ENCODE results near the gene DDRGK1.
"Not testable (repeated sequence)": the region's sequence is repeated elsewhere in the genome, so short reads cannot be mapped to it uniquely, and the experiment has no call there.

Gene DDRGK1

DNA sequence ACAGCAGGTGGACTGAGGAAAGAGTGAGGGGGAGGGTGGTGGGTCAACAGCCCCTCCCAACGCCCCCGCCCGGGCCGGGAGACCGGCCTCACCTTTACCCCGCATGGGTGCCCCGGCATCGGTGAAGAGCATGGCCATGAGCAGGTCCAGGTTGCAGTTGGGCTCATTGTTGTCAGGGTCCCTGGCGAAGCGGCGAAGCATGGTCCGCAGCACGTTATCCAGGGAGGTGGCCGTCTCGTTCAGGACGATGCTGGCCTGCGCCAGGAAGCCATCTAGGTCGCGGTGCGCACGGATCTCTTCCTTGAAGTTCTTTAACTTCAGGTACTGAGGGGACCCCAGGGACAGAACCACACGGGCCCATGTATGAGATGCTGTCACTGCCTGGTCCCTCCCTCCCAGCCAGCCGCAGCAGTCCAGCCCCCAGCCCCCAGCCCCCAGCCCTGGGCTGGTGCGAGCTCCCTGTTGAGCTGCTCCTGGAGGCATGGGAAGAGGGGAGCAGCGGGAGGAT is 29.6 kb upstream of the DDRGK1 start:
- no peak for DNase-seq

DNA sequence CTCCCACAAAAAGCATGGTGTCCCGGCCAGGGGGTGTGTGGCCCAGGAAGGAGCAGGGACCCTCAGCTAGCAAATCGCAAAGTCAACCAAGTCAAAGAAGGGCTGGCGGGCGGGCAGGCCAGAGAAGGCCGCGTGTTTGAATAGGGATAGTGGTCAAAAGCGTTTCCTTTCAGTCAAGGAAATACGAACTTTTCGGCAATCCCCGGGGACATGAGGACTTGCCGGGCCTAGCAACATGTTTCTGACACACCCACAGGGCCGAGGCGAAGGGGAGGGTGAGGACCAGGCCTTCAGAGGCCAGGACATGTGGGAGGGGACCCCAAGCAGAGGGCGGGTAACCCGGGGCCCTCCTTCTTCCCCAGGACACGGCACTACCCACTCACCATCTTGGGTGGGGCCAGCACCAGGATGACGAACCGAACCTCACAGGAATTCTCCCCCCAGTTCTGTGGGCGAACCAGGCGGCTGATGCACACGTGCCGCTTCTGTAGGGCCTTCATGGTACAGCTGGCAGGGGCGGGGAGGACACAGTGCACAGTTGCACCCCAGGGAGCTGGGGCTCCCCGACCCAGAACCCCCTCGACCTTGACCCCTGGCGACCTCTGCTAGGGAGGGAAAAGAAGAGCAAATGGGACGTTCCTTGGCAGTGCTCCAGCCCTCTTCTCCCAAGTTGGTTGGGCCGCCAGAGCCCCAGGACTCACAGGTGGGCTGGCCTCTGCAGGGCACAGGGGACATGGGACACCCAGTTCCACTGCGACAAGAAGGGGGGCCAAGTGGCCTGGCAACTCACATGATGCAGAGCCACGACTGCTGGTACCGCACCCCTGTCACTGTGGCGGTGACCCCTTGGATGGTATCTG is 28.9 kb upstream of the DDRGK1 start:
- DNase-seq, result no peak

DNA sequence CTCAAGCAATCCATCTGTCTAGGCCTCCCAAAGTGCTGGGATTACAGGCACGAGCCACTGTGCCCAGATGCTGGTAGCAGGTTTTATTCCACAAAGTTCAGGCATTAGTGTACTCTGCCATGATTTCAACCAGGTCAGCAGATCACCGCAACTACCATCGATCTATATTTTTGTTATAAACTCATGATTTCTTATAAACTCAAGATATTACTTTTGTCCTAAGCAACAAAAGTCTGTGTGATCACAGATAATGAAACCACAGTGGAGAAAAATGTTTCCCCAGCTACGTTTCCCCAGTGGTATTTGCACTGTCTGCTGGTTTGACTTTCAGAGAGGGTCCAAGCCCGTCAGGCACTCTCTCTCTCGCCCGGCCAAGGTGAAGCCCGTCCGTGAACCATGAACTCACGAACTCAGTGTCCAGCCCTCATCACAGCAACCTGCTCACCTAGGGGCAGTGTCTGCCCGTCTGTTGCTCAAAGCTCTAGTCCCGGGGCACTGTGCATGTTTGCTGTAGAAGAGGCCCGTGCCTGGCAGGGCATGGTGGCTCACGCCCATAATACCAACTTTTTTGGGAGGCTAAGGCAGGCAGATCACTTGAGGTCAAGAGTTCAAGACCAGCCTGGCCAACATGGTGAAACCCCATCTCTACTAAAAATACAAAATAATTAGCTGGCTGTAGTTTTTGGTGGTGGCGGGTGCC is 27.6 kb upstream of the DDRGK1 start:
- DNase-seq, result no peak

DNA sequence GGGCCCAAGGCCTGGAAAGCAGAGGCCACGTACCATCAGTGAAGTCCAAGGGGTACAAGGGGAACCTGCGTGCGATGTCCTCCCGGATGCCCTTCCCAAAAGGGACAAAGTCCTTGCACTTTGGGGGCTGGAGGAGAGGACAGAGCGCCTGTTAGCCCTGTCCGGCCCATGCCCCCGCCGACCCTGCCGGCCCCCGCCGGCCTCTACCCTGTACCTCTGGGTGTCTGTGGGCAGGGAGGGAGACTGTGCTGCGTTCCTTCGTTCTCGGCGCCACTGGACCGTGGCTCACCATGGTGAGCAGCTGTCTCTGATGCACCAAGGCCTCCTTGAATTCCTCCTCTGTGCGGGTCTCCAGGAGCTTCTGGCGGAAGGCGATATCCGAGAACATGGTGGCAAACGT is 26.6 kb upstream of the DDRGK1 start:
- no peak for DNase-seq

DNA sequence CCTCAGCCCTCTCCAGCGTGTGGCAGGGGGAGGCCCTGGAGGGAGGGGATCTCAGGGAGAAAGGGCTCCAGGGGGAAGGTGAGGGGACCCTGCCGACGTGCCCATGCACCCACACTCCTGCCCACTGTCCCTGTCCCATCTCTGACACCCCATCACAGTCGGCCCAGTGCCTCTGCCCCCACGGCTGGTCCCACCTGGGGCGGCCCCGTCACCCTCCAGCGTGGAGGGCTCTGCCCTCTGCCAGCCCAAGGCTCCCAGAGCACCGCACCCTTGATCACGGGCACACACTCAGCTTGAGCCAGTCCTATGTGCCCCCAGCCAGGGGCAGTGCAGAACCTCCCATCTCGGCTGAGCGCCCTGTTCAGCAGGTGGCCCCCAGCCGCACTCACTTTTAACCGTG is 25.3 kb upstream of the DDRGK1 start:
- no peak for DNase-seq

DNA sequence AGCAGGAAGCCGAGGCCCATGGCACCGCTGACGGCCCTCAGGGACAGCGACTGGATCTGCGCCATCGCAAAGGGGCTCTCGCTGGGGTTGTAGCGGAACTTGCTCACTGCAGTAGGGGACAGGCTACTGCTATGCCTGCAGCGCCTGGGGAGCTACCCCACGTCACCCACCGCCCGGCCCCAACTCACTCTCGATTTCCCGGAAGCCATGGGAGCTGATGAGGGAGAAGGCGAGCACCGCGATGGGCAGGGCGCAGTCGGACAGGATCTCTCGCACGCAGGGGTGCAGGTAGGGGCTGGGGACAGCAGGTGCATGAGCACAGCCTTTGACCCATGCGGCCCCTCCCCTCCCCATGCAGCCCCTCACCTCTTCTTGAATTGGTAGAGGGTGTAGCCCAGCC is 24.7 kb upstream of the DDRGK1 start:
- no peak for DNase-seq

DNA sequence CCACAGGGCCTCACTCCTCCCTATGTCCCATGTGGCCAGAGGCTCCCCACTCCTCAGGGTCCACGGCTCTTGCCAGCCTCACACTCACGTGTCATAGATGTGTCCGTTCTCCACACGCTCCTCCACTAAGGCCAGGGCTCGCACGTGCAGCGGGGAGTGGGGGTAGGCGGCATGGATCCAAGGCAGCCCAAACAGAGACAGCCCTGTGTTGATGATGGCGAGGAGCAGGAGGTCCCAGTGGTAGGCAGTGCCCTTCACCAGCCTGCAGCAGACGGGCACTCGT is 24.2 kb upstream of the DDRGK1 start:
- DNase-seq, result no peak

DNA sequence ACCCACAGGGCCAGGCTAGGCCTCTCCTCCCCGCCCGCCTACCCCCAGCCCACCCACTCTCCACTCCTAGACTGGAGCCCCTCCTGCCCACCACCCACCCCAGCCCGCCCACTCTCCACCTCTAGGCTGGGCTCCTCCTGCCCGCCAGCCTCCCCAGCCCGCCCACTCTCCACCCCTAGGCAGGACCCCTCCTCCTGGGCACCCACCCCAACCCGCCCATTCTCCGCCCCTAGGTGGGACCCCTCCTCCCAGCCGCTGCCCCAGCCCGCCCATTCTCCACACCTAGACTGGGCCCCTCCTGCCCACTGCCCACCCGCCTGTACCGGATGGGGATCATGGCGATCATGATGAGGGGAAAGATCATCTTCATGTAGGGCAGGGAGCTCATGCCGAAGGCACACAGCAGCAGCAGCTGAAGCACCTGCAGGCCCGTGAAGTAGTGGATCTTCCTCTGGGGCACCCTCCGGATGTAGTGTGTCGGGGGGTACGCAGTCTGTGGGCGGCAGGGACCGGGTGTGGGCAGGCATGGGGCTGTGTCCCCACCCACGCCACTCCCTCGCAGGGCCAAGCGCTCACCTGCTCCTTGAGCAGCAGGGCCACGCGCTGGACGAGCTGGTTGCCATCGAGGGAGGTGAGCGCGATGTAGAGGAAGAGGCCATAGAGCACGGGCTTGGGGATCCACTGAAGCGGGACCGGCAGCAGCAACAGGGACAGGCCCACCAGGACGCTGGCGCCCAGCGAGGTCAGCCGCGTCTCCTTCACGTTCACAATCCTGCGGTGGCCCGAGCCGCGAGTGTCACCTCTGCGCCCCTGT is 23.7 kb upstream of the DDRGK1 start:
- no peak for DNase-seq

DNA sequence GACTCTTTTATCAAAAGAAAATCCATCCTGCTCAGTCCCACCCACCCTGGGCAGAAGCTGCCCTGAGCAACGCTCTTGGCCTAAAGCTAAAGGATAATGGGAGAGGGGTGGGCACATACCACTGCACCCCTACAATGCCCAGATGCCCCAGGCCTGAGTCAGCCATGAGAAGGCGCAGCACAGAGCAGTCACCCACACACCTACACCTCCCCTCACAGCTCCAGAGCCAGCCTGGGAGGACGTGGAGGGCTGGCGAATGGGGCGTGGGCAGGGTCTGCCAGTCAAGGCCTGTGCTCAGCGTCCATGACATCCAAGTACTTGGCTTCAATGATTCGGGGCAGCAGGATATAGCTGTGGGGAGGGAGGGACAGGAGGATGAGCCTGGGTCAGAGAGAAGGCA is 23.0 kb upstream of the DDRGK1 start:
- no peak for DNase-seq

DNA sequence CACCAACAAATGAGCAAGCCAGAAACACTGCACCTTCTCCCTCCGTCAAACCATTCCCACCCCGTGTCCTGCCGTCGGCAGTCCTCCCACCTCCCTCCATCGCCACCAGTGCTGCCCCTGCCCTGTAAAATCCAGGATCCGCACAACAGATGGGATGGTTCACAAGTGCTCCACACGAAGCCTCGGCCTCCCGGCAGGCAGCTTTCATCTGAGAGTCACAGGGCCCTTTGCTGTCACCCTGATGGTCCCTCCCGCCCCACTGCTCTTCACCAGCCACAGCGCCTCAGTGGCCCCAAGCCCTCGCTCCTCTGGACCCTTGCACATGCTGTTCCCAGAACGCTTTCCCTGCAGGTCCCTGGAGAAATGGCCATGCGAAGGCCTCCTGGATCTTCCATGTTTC is 22.4 kb upstream of the DDRGK1 start:
- DNase-seq, result no peak

DNA sequence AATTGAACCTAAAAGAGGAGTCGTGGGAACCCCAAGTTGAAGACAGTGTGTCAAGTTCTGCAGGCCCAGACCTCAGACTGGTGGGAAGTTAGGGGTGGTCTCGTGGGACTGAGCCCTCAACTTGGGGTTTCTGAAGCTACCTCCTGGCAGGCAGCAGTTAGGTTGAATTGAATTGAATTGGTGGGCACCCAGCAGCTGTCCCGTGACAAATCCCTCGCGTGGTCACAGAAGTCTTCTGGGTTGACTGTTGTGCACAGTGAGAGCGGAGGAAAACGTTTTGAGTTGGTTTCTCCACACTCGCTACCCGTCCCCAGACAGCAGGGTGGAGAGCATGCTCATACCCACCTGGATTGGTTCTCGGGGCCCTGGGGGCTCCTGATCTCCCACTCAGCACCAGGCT is 21.6 kb upstream of the DDRGK1 start:
- no peak for DNase-seq

DNA sequence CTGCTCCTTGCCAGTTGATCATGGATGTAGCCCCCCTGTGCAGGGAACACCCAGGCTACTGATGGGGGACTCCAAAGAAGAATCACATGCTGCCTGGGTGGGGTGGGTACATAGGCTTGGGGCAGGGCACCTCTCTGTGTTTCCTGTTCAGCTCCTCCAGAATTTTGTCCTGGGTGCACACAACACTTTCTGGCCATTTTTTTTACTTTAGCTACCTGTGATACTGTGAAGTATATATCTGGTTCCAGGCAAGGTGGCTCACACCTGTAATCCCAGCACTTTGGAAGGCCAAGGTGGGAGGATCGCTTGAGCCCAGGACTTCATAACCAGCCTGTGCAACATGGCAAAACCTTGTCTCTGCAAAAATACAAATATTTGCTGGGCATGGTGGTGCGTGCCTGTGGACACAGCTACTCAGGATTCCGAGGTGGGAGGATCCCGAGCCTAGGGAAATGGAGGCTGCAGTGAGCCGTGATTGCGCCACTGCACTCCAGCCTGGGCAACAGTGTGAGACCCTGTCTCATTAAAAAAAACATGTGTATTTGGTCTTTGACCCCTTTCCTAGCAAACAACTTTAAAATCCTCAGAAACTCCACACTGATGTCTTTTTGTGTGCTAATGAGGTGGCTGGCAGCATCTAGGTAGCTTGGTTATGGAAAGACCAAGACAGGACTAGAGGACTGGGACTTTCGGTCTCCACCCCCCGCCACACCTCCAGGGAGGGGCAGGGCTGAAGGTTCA is 20.4 kb upstream of the DDRGK1 start:
- DNase-seq, result no peak

DNA sequence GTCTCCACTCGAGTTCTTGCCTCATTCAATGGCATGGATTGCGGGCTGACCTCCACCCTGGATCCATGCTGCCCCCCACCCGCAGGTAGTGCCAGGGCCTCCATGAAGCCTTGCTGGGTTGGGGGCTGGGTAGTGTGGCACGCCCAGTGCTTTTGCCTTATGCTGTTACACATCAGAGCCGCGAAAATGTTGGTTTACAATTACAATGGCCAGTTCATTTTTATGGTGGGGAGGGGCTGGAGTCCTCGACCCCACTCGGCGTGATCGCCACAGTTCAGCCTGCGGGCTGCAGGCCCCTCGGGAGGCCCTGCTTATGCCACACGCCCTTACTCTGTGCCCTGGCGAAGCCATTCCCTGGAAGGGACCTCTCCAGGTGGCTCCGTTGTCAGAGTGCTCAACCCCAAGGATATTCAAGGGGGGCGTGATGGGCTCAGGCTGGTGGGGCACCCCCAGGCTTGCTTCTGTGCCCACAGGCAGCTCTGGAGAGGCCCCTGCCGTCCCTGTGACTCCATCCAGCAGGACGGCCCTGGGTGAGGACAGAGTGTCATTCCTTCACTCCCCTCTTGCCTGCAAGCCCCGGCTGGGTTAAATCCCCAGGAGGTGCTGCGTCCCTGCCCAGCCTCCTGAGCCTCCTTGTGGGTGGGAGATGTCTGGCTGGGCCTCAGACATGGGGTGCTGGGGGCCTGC is 19.7 kb upstream of the DDRGK1 start:
- no peak for DNase-seq

DNA sequence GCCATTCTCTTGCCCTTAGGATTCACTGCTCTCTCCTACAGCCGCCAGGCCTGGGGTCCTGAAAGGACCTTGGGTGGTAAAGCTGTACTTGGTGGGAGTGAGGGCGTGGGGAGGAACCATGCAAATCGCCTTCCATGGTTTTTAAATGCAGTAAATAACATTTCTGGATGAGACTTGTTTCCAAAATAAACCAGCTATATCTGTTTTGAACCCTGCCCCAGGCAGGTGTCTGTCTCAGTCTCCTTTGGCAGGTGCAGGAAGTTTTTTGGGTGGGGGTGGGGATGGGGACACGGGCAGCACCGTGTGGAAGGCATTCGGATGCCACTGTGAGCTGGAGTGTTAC is 19.1 kb upstream of the DDRGK1 start:
- DNase-seq, result no peak

DNA sequence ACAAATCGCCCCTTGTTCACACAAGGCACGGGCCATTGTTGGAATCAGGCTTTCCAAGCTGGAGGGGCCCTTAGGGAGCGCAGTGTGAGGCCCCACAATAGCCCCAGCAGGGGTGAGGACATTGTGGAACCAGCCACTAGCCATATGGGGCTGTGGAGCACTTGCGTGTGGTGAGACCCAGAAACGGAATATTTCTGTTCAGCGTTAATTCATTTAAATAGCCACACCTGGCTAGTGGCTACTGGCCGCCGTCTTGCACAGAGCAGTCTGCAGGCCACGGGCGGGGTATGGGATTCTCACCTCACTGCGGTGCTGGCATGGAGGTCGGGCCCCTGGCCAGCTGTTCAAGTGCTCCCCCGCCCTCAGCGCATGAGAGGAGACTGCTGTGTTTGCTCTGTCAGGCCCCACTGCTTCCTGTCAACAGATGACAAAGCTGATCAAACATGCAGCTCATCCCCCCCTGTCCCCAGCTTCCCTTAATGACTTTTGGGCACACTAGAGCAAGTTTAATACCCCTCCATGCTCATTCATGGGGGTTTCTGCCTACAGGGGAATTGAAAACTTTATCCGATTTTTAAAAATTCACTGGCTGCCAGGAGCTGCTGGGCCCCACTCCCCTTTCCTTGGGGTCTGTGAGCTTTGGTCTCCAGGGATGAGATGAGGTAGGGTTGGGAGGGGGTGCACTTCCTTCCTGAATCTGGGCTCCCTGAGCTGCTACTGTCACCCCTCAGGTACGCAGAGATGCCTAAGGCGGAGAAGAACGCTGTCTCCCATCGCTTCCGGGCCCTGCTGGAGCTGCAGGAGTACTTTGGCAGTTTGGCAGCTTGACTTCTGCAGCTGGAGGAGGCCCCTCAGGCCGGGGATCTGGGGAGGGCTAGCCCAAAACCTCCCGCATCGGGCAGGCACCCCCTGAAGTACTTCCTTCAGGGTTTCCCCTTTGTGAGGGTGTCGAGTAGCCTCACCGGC is 18.4 kb upstream of the DDRGK1 start:
- peak in 1 of 2 donors; percentile 57 for DNase-seq

DNA sequence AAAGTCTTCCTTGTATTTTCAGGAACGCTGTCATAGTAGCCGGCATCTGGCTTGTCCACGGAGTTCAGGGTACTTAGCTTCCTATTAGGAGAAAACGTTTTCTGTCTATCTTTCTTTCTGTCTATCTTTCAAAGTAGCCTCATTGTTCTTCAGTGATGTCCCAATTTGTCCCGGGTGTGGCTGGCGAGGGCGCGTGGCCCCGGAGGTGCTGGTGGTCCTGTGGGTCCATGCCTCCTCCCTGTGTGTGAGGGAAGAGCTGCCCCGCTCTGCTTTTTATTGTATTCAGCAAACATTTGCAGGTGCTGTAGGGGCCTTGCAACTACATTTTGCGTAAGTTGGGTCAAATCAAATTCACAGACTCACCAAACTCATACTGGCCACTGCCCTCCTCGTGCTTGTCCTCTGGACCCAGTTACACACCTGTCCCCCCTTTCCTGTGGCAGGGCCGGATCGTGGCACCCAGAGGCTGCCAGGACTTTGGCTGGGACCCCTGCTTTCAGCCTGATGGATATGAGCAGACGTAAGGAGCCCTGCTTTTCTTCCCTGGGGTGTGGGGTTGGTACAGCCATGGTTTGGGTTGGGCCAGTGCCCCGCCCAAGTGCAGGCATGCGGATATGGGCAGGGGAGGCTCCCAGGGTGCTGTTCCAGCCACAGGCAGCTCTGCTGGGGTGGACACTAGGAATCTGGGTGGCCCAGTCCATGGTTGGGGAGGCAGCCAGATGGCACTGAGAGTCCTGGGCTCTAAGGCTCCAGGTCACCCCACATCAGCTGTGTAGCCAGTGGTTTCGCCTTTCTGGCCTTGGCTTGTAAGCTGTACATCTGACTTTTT is 17.1 kb upstream of the DDRGK1 start:
- no peak for DNase-seq

DNA sequence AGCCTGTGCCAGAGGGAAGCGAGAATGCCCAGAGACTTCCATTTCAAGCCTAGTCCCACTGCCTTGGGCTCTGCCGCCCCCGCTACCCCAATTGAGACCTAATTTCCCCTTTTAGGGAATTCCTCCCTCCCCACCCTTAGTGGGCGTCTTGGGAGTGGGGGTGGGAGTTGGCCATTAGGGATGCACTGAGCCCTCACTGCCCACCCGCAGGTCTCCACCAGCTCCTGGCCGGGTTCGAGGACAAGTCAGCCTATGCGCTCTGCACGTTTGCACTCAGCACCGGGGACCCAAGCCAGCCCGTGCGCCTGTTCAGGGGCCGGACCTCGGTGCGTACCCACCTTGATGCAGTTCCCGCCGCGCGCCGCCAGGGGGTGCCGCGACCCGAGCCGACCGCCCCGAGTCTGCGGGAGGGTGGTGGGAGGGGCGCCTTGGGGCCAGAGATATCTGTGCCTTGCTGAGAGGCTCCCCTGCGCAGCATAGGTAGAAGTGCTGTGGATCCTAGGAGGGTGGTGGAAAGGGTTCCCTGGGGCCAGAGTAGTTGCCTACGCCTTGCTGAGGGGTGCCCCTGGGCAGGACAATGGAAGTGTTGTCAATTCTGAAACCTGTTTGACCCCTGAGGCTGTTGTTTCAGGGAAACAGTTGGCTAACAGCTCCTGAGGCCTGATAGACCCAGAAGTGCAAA is 14.0 kb upstream of the DDRGK1 start:
- DNase-seq, result peak; percentile 69 to 76

DNA sequence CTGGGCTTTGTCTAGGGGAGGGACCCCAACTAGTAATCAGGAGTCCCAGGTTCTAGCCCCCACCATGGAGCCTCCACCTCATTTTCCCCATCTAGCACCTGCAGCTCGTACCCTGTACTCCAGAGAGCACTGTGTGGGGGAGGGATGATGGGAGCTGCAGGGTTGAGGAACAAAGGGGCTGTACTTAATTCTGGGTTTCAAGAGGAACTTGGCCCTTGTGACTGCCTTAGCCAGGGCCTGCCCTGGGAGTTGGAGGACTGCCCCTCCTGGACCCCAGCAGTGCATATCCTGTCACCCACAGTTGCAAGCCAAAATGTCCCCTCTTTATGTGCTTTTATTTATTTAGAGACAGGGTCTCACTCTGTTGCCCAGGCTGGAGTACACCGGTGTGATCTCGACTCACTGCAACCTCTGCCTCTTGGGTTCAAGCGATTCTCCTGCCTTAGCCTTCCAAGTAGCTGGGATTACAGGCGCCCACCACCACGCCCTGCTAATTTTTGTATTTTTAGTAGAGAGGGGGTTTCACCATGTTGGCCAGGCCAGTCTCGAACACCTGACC is 11.0 kb upstream of the DDRGK1 start:
- DNase-seq, result not testable (repeated sequence)

DNA sequence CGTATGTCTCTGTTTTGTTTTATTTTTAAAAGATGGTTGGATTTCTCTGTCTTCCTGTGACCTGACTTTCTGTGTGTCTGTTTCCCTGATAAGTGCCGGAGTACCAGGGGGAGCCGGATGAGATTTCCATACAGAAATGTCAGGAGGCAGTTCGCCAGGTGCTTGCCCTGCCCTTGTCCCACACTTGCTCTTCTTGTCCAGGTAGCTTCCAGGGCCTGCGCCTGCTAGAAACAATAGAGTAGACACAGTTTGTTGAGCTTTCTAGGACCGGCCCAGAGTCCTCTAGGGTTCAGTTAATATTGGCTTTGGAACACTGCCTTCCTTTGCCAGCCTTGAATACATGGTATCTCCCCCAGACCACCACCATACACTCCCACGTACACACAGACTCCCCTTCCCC is 8.7 kb upstream of the DDRGK1 start:
- DNase-seq, result no peak

Data from CD4-positive, alpha-beta T cell treated with Interleukin-4 for 1 hour (primary cell).